WTC11 (cell line): ENCODE results near the gene TGFBR2. TPM values are rescaled to one million over a fixed set of nuclear protein-coding genes. Genes with fewer than 3 reads are reported as not detected.

Experiments used
- ATAC-seq: fragments of 200-7000 bp; cut with Tn5 transposase; 2 replicates; pipeline ENCODE4 v1.10.0; 2021; ENCODE audit warnings: mild to moderate bottlenecking, moderate library complexity
- CTCF ChIA-PET: fragments of 300-600 bp; sonication (Branson Sonifier 250); formaldehyde crosslinking; loops from one replicate; lab custom pipeline; 2021; ENCODE audit warnings: antibody characterized with exemption; lab: Charles Lee
- POLR2A ChIA-PET: fragments of 350-600 bp; sonication (Branson Sonifier 250); formaldehyde crosslinking; loops from one replicate; lab custom pipeline; 2021; ENCODE audit warnings: antibody characterized with exemption; lab: Charles Lee
- DNase-seq: peaks from one replicate; pipeline ENCODE4 v3.0.0; 2021; ENCODE audit warnings: low spot score
- H3K27ac Mint-ChIP-seq: 2 replicates; pipeline ENCODE4 v1.8.0; 2021; ENCODE audit warnings: mixed read lengths
- H3K27me3 Mint-ChIP-seq: 2 replicates; pipeline ENCODE4 v1.8.0; 2021; ENCODE audit warnings: low read depth, mild to moderate bottlenecking, moderate library complexity, mixed read lengths
- H3K36me3 Mint-ChIP-seq: 2 replicates; pipeline ENCODE4 v1.8.0; 2021; ENCODE audit warnings: mixed read lengths
- H3K4me1 Mint-ChIP-seq: 2 replicates; pipeline ENCODE4 v1.8.0; 2022; ENCODE audit warnings: mixed read lengths
- H3K4me3 Mint-ChIP-seq: 2 replicates; pipeline ENCODE4 v1.8.0; 2021; ENCODE audit warnings: mild to moderate bottlenecking, moderate library complexity, mixed read lengths
- H3K9me3 Mint-ChIP-seq: 2 replicates; pipeline ENCODE4 v1.8.0; 2021; ENCODE audit warnings: mixed read lengths
- ELF4 ChIP-seq: sonication (generic); formaldehyde crosslinking; IDR thresholded peaks from 2 replicates; pipeline ENCODE4 v1.8.1; 2022; ENCODE audit warnings: low read depth, mild to moderate bottlenecking, moderate library complexity, missing genetic modification reagents
- EMX1 ChIP-seq: fragments of 250-450 bp; sonication (Bioruptor Pico); IDR thresholded peaks from 2 replicates; pipeline ENCODE4 v1.8.0; 2021; ENCODE audit warnings: mild to moderate bottlenecking
- JUN ChIP-seq: sonication (generic); formaldehyde crosslinking; IDR thresholded peaks from 2 replicates; pipeline ENCODE4 v1.8.0; 2023; ENCODE audit warnings: mild to moderate bottlenecking, missing genetic modification reagents
- KAT7 ChIP-seq: sonication (generic); formaldehyde crosslinking; IDR thresholded peaks from 2 replicates; pipeline ENCODE4 v1.8.1; 2023; ENCODE audit warnings: missing genetic modification reagents, mild to moderate bottlenecking, borderline replicate concordance
- TEAD1 ChIP-seq: sonication (generic); formaldehyde crosslinking; IDR thresholded peaks from 2 replicates; pipeline ENCODE4 v1.8.0; 2022; ENCODE audit warnings: mild to moderate bottlenecking, missing genetic modification reagents
- ZBTB21 ChIP-seq: sonication (generic); formaldehyde crosslinking; IDR thresholded peaks from 2 replicates; pipeline ENCODE4 v1.8.1; 2023; ENCODE audit warnings: mild to moderate bottlenecking, missing genetic modification reagents, borderline replicate concordance
- ZNF219 ChIP-seq: sonication (generic); formaldehyde crosslinking; IDR thresholded peaks from 2 replicates; pipeline ENCODE4 v1.8.0; 2023; ENCODE audit warnings: missing genetic modification reagents, mild to moderate bottlenecking, borderline replicate concordance
- total RNA-seq: library from RNA; stranded (reverse); gene quantifications from 3 replicates; pipeline ENCODE4 v1.2.3, GENCODE V29; 2021
- TF ChIP-seq, protein P1 (sequence below): sonication (generic); formaldehyde crosslinking; IDR thresholded peaks from 2 replicates; pipeline ENCODE4 v1.8.1; 2023; ENCODE audit warnings: mild to moderate bottlenecking, missing genetic modification reagents, borderline replicate concordance
- TF ChIP-seq, protein P2 (sequence below): fragments of 250-450 bp; sonication (Bioruptor Pico); IDR thresholded peaks from 2 replicates; pipeline ENCODE4 v1.9.0; 2021; ENCODE audit warnings: mild to moderate bottlenecking, borderline replicate concordance
- TF ChIP-seq, protein P3 (sequence below): fragments of 200-600 bp; IDR thresholded peaks from 2 replicates; pipeline ENCODE4 v1.8.0; 2022; ENCODE audit warnings: antibody characterized with exemption
- TF ChIP-seq, protein P4 (sequence below): fragments of 250-450 bp; sonication (Bioruptor Pico); IDR thresholded peaks from 2 replicates; pipeline ENCODE4 v1.8.0; 2021; ENCODE audit warnings: mild to moderate bottlenecking
- TF ChIP-seq, protein P5 (sequence below): fragments of 250-450 bp; sonication (Bioruptor Pico); conservative IDR thresholded peaks from 2 replicates; pipeline ENCODE4 v1.9.0; 2021; ENCODE audit warnings: mild to moderate bottlenecking

The TGFBR2 gene
- total RNA-seq, 1 experiment from 2014 or later = 9.6 TPM

DNA sequence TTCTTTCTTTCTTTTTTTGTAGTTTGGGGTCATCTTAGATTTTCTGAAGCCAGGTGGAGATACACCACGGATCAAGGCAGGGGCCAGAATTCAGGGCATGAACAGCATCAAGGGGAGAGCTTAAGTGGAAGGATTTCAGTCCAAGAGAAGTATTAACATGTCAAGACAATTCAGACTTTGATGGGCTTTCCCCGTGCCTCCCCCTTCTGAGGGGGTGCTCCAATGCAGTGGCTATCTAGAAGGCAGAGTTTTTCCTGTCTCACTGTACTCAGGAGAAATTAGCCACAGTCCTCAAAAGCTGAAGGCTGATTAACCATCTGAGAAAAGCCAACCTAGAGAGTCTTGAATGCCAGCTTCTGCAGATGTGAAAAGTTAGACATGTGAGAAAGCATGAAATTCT is 127.3 kb downstream of the TGFBR2 start (continued):
- TF ChIP-seq, protein P1, sequence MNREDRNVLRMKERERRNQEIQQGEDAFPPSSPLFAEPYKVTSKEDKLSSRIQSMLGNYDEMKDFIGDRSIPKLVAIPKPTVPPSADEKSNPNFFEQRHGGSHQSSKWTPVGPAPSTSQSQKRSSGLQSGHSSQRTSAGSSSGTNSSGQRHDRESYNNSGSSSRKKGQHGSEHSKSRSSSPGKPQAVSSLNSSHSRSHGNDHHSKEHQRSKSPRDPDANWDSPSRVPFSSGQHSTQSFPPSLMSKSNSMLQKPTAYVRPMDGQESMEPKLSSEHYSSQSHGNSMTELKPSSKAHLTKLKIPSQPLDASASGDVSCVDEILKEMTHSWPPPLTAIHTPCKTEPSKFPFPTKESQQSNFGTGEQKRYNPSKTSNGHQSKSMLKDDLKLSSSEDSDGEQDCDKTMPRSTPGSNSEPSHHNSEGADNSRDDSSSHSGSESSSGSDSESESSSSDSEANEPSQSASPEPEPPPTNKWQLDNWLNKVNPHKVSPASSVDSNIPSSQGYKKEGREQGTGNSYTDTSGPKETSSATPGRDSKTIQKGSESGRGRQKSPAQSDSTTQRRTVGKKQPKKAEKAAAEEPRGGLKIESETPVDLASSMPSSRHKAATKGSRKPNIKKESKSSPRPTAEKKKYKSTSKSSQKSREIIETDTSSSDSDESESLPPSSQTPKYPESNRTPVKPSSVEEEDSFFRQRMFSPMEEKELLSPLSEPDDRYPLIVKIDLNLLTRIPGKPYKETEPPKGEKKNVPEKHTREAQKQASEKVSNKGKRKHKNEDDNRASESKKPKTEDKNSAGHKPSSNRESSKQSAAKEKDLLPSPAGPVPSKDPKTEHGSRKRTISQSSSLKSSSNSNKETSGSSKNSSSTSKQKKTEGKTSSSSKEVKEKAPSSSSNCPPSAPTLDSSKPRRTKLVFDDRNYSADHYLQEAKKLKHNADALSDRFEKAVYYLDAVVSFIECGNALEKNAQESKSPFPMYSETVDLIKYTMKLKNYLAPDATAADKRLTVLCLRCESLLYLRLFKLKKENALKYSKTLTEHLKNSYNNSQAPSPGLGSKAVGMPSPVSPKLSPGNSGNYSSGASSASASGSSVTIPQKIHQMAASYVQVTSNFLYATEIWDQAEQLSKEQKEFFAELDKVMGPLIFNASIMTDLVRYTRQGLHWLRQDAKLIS (CRISPR knock-in tag) = no peak
- TF ChIP-seq, protein P2, sequence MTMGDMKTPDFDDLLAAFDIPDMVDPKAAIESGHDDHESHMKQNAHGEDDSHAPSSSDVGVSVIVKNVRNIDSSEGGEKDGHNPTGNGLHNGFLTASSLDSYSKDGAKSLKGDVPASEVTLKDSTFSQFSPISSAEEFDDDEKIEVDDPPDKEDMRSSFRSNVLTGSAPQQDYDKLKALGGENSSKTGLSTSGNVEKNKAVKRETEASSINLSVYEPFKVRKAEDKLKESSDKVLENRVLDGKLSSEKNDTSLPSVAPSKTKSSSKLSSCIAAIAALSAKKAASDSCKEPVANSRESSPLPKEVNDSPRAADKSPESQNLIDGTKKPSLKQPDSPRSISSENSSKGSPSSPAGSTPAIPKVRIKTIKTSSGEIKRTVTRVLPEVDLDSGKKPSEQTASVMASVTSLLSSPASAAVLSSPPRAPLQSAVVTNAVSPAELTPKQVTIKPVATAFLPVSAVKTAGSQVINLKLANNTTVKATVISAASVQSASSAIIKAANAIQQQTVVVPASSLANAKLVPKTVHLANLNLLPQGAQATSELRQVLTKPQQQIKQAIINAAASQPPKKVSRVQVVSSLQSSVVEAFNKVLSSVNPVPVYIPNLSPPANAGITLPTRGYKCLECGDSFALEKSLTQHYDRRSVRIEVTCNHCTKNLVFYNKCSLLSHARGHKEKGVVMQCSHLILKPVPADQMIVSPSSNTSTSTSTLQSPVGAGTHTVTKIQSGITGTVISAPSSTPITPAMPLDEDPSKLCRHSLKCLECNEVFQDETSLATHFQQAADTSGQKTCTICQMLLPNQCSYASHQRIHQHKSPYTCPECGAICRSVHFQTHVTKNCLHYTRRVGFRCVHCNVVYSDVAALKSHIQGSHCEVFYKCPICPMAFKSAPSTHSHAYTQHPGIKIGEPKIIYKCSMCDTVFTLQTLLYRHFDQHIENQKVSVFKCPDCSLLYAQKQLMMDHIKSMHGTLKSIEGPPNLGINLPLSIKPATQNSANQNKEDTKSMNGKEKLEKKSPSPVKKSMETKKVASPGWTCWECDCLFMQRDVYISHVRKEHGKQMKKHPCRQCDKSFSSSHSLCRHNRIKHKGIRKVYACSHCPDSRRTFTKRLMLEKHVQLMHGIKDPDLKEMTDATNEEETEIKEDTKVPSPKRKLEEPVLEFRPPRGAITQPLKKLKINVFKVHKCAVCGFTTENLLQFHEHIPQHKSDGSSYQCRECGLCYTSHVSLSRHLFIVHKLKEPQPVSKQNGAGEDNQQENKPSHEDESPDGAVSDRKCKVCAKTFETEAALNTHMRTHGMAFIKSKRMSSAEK (CRISPR knock-in tag) = no peak
- TF ChIP-seq, all 79 proteins: peak for 0

DNA sequence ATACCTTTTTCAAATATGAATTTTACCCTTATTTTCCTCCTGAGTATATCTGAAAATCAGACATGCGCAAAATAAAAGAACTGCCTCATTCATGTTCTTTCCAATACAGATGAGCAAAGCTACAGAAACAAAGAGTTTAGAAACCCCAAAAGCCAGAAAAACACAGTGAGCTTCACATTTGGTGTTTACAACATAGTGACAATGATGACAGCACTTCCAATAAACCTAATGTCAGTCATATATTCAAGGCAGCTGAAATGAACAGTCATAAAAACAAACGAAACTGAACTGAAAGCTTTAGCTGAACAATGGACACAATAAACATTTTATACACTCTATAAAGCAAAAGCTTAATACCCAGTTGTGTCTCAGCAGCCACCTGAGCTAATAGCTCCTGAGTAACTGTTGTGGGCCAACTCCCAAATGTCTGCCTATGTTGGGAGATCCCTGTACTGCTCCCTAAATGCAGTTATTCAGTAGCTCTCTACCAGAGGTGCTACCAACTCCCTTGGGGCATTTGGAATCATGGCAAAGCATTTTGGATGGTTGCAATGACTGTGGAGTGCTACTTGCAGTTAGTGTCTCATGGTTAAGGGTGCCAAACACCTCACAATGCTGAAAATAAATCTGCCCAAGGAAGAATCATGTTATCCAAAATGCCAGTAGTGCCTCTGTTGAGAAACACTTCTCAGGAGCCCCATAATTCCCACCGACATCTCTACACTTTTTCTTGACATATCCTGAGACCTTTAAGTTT is 131.5 kb downstream of the TGFBR2 start:
- Mint-ChIP-seq H3K36me3 (no peaks in the 10 kb centered on the region), H3K4me3 (no peak overlapping the region), H3K27ac (no peak overlapping the region), H3K27me3 (no peaks in the 10 kb centered on the region), H3K9me3 (peaks cover 7% of the 10 kb centered on the region), H3K4me1 (peaks cover 12% of the 10 kb centered on the region)
- no peak for DNase-seq
- POLR2A ChIA-PET = no interaction called here
- CTCF ChIA-PET = interaction anchor here (0.9 to 1.2 kb wide), 2 partner anchors 10 to 540 kb away, joined by 3 read pairs; no protein-coding TSS in a partner anchor
- no peak for ATAC-seq
- TF ChIP-seq, protein P3, sequence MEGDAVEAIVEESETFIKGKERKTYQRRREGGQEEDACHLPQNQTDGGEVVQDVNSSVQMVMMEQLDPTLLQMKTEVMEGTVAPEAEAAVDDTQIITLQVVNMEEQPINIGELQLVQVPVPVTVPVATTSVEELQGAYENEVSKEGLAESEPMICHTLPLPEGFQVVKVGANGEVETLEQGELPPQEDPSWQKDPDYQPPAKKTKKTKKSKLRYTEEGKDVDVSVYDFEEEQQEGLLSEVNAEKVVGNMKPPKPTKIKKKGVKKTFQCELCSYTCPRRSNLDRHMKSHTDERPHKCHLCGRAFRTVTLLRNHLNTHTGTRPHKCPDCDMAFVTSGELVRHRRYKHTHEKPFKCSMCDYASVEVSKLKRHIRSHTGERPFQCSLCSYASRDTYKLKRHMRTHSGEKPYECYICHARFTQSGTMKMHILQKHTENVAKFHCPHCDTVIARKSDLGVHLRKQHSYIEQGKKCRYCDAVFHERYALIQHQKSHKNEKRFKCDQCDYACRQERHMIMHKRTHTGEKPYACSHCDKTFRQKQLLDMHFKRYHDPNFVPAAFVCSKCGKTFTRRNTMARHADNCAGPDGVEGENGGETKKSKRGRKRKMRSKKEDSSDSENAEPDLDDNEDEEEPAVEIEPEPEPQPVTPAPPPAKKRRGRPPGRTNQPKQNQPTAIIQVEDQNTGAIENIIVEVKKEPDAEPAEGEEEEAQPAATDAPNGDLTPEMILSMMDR = no peak
- TF ChIP-seq JUN (CRISPR knock-in tag) = no peak
- TF ChIP-seq TEAD1 (CRISPR knock-in tag) = no peak
- TF ChIP-seq ZBTB21 = no peak
- TF ChIP-seq EMX1 (CRISPR knock-in tag) = no peak
- TF ChIP-seq KAT7 = no peak
- TF ChIP-seq ELF4 = no peak
- TF ChIP-seq, protein P4, sequence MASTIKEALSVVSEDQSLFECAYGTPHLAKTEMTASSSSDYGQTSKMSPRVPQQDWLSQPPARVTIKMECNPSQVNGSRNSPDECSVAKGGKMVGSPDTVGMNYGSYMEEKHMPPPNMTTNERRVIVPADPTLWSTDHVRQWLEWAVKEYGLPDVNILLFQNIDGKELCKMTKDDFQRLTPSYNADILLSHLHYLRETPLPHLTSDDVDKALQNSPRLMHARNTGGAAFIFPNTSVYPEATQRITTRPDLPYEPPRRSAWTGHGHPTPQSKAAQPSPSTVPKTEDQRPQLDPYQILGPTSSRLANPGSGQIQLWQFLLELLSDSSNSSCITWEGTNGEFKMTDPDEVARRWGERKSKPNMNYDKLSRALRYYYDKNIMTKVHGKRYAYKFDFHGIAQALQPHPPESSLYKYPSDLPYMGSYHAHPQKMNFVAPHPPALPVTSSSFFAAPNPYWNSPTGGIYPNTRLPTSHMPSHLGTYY (CRISPR knock-in tag) = no peak
- TF ChIP-seq, protein P5, sequence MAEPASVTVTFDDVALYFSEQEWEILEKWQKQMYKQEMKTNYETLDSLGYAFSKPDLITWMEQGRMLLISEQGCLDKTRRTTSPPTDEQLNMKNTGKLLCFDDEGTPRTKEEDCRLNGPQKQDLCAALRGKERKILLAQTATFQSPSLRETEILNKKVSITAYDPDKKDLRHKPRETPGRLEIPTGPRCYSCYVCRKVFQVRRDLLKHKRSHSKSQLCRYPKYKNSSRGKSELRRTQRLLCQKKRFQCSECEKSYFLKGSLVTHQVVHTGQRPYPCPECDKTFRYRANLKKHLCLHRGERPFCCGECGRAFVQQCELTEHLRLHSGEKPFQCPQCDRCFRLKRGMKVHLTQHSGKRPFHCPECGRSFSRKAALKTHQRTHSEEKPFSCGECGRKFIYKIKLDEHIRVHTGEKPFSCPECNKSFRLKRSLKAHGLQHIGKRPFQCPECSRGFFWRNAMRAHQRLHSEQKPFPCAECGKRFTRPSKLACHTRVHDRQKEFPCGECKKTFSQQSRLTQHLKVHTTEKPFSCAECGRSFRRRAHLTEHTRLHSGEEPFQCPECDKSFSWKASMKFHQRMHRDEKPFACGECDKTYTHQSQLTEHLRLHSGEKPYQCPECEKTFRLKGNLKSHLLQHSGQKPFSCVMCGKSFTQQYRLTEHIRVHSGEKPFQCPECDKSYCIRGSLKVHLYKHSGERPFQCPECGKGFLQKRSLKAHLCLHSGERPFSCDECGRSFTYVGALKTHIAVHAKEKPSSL (CRISPR knock-in tag) = no peak
- no peak for TF ChIP-seq ZNF219 (CRISPR knock-in tag)
